Activated T-cell treated with anti-CD3 and anti-CD28 coated beads, Interleukin-2, amount 50 U/mL, for 72 hours (primary cell): ENCODE data around the gene ZNF71. TPM values are rescaled to one million over a fixed set of nuclear protein-coding genes. Genes with fewer than 3 reads are reported as not detected.

Experiments
- ATAC-seq, 2 donors: fragments of 150-1000 bp; cut with Tn5 transposase; replicated peaks in 1 of 2; 2 replicates each; pipeline ENCODE4 v1.10.0; 2021; ENCODE audit warnings: moderate library complexity in 2 of 2, mild to moderate bottlenecking in 1 of 2
- DNase-seq, 2 donors: peaks; one replicate each; pipeline ENCODE4 v3.0.0; 2021 to 2022; ENCODE audit warnings: mixed read lengths in 1 of 2
- H3K27ac Mint-ChIP-seq: one replicate; pipeline ENCODE4 v1.8.0; 2022; ENCODE audit warnings: mild to moderate bottlenecking, moderate library complexity, mixed read lengths
- H3K27me3 Mint-ChIP-seq: one replicate; pipeline ENCODE4 v1.8.0; 2022; ENCODE audit warnings: low read depth, mixed read lengths
- H3K36me3 Mint-ChIP-seq, 2 donors: one replicate each; pipeline ENCODE4 v1.8.0; 2022; ENCODE audit warnings: mixed read lengths in 2 of 2, mild to moderate bottlenecking in 1 of 2; ENCODE audit not compliant: insufficient read depth in 2 of 2
- H3K4me1 Mint-ChIP-seq: one replicate; pipeline ENCODE4 v1.8.0; 2022; ENCODE audit warnings: low read depth, mixed read lengths
- H3K4me3 Mint-ChIP-seq, 2 donors: one replicate each; pipeline ENCODE4 v1.8.0; 2022; ENCODE audit warnings: mild to moderate bottlenecking in 2 of 2, mixed read lengths in 2 of 2, moderate library complexity in 2 of 2
- H3K9me3 Mint-ChIP-seq, 2 donors: one replicate each; pipeline ENCODE4 v1.8.0; 2022; ENCODE audit warnings: mixed read lengths in 2 of 2
- total RNA-seq, 2 donors: library from RNA; stranded (reverse); gene quantifications; one replicate each; pipeline ENCODE4 v1.2.3, GENCODE V29; 2022

The ZNF71 gene
- total RNA-seq, 2 donors from 2014 or later, result 5.8 to 6.9 TPM

DNA sequence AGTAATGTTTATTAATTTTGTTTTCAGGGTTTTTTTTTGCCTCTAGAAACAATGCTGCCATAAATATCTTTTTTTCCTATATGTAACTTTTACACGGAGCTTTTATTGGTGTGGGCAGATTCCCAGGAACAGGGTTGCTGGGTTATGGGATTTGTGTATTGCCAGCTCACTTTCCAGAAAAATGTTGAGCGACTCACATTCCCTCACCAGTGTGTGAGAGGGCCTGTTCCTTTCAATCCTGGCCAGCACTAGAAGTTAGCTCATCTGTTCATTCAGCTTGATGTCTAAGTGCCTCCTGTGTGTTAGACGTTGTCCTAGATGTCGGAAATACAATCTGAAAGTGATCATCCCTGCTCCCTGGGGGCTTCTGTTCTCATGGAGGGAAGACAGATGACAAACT is 2.6 kb downstream of the ZNF71 start:
- H3K9me3 Mint-ChIP-seq, result peaks cover 15 to 21% of the 10 kb centered on the region in 2 donors
- H3K4me1 Mint-ChIP-seq, result peaks cover 24% of the 10 kb centered on the region
- no peak overlapping the region for H3K27ac Mint-ChIP-seq
- H3K27me3 Mint-ChIP-seq, result no peaks in the 10 kb centered on the region
- ATAC-seq (no peak), DNase-seq (no peak)
- peaks cover 34 to 55% of the 10 kb centered on the region in 2 donors for H3K36me3 Mint-ChIP-seq
- no peak overlapping the region for H3K4me3 Mint-ChIP-seq

DNA sequence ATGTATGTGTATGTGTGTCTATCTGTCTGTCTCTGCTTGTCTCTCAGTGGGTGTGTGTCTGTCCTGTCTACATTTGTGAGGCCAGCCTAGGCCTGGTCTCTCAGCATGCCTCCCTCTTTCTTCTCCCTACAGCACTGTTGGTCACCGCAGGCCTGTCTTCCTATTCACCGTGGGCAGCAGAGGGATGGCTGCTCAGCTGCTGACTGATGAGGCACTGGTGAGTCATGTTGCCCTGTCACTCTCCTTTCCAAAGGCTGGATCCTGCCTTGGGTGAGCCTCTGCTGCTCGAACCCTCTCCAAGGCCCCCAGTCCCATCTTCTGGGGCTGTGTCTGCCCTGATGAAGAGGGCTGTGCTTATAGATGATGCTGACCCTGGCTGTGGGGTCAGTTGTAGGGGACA is 6.3 kb downstream of the ZNF71 start:
- ATAC-seq (no peak), DNase-seq (no peak)
- Mint-ChIP-seq H3K4me3 (no peak overlapping the region), H3K27me3 (no peaks in the 10 kb centered on the region), H3K36me3 (peaks cover 35 to 60% of the 10 kb centered on the region in 2 donors), H3K9me3 (peaks cover 20 to 24% of the 10 kb centered on the region in 2 donors), H3K4me1 (peaks cover 7% of the 10 kb centered on the region), H3K27ac (no peak overlapping the region)

- Mint-ChIP-seq H3K4me3 (no peak overlapping the region), H3K9me3 (peaks cover 13 to 32% of the 10 kb centered on the region in 2 donors), H3K36me3 (peaks cover 45 to 59% of the 10 kb centered on the region in 2 donors), H3K27ac (no peak overlapping the region), H3K27me3 (no peaks in the 10 kb centered on the region), H3K4me1 (no peaks in the 10 kb centered on the region)
- no peak for DNase-seq
- ATAC-seq, result no peak
These were observed 8.7 kb downstream of the ZNF71 start for GRCh38 chr19:56603829-56604228.

DNA sequence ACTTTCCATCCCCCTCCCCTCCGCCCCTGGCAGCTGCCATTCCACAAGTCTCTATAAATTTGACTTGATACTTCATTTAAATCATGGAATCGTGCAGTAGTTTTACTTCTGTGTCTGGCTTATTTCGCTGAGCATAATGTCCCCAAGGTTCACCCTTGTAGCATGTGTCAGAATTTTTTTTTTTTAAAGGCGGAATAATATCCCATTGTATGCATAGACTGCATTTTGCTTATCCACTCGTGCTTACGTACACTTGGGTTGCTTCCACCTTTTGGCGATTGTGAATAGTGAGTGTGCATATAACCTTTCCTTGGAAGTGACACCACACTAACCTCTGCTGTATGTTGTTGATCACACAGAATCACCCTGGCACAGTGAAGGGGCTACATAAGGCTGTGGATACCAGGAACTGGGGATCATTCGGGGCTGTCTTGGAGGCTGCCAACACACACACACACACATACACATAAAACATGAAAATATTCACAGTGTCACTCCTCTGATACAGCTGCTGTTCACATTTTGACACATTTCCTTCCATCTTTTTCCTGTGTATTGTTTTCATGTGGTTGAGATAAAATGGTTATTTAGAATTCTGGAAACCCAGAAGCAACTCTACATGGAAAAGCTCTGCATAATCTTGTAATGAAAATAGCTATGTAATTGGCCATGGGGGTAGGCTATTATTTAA is 13.3 kb downstream of the ZNF71 start:
- ATAC-seq (no peak), DNase-seq (no peak)
- Mint-ChIP-seq H3K9me3 (peaks cover 12 to 38% of the 10 kb centered on the region in 2 donors), H3K27ac (no peak overlapping the region), H3K4me1 (no peaks in the 10 kb centered on the region), H3K36me3 (peaks cover 49 to 56% of the 10 kb centered on the region in 2 donors), H3K27me3 (no peaks in the 10 kb centered on the region), H3K4me3 (no peak overlapping the region)

- Mint-ChIP-seq H3K4me3 (no peak overlapping the region), H3K4me1 (no peaks in the 10 kb centered on the region), H3K36me3 (peaks cover 60 to 70% of the 10 kb centered on the region in 2 donors), H3K9me3 (peaks cover 14 to 52% of the 10 kb centered on the region in 2 donors), H3K27me3 (no peaks in the 10 kb centered on the region), H3K27ac (no peak overlapping the region)
- DNase-seq (no peak), ATAC-seq (no peak)
These were observed 16.2 kb downstream of the ZNF71 start for GRCh38 chr19:56611288-56611687.

- peaks cover 17 to 55% of the 10 kb centered on the region in 2 donors for H3K9me3 Mint-ChIP-seq
- DNase-seq (no peak), ATAC-seq (no peak)
- no peak overlapping the region for H3K4me3 Mint-ChIP-seq
- no peak overlapping the region for H3K27ac Mint-ChIP-seq
- no peaks in the 10 kb centered on the region for H3K27me3 Mint-ChIP-seq
- H3K36me3 Mint-ChIP-seq, result peaks cover 61 to 74% of the 10 kb centered on the region in 2 donors
- no peaks in the 10 kb centered on the region for H3K4me1 Mint-ChIP-seq
These were observed 17.6 kb downstream of the ZNF71 start for GRCh38 chr19:56612737-56613136.

GRCh38 chr19:56613639-56614038 is 18.5 kb downstream of the ZNF71 start:
- H3K4me1 Mint-ChIP-seq, result no peaks in the 10 kb centered on the region
- ATAC-seq (no peak), DNase-seq (no peak)
- peaks cover 64 to 75% of the 10 kb centered on the region in 2 donors for H3K36me3 Mint-ChIP-seq
- H3K9me3 Mint-ChIP-seq, result peaks cover 17 to 56% of the 10 kb centered on the region in 2 donors
- H3K27me3 Mint-ChIP-seq, result no peaks in the 10 kb centered on the region
- H3K4me3 Mint-ChIP-seq, result no peak overlapping the region
- no peak overlapping the region for H3K27ac Mint-ChIP-seq

DNA sequence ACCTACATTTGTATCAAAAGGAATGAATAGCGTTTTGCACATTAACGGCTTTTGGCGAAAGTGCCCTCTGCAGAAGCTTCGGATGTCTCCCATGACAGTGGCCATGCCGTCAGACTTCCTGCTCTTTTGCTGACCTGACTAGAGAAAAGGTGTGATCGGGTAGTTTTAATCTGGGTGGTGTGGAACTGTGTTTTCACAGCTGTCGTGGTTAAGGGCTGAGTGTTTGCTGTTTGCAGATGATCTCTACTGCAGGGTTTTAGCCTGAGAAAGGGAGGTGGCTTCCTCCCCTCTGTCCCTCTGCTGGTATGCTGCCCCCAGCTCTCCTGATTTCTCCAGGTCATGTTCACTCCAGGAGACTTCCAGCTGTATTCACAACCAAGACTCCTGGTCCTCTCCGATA is 22.4 kb downstream of the ZNF71 start:
- peaks cover 17 to 57% of the 10 kb centered on the region in 2 donors for H3K9me3 Mint-ChIP-seq
- H3K27ac Mint-ChIP-seq, result no peak overlapping the region
- H3K27me3 Mint-ChIP-seq, result no peaks in the 10 kb centered on the region
- no peak for DNase-seq
- H3K36me3 Mint-ChIP-seq, result peaks cover 62 to 71% of the 10 kb centered on the region in 2 donors
- H3K4me1 Mint-ChIP-seq, result no peaks in the 10 kb centered on the region
- no peak for ATAC-seq
- no peak overlapping the region for H3K4me3 Mint-ChIP-seq

DNA sequence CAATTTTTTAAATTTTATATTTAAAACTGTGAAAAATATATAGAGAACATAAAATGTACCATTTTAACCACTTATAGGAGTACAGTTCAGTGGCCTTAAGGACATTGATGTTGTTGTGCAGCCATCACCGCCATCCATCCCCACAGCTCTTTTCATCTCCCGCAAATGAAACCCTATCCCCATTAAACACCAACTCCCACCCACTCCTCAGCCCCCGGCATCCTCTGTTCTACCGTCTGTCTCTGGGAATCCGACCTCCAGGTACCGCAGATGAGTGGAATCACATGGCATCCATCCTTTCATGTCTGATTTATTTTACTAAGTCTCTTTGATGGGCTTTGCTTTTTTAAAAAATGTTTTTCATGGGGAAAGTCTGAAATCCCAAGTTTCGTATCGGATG is 24.0 kb downstream of the ZNF71 start:
- ATAC-seq (no peak), DNase-seq (no peak)
- no peak overlapping the region for H3K4me3 Mint-ChIP-seq
- H3K36me3 Mint-ChIP-seq, result peaks cover 58 to 68% of the 10 kb centered on the region in 2 donors
- no peaks in the 10 kb centered on the region for H3K4me1 Mint-ChIP-seq
- H3K27me3 Mint-ChIP-seq, result no peaks in the 10 kb centered on the region
- H3K9me3 Mint-ChIP-seq, result peaks cover 12 to 51% of the 10 kb centered on the region in 2 donors
- no peak overlapping the region for H3K27ac Mint-ChIP-seq

GRCh38 chr19:56622374-56622773 is 27.3 kb downstream of the ZNF71 start:
- H3K27me3 Mint-ChIP-seq, result no peaks in the 10 kb centered on the region
- no peaks in the 10 kb centered on the region for H3K4me1 Mint-ChIP-seq
- H3K4me3 Mint-ChIP-seq, result no peak overlapping the region
- no peak overlapping the region for H3K27ac Mint-ChIP-seq
- no peak for ATAC-seq
- peaks cover 45 to 55% of the 10 kb centered on the region in 2 donors for H3K36me3 Mint-ChIP-seq
- H3K9me3 Mint-ChIP-seq, result peaks cover 14 to 37% of the 10 kb centered on the region in 2 donors
- DNase-seq, result no peak

- Mint-ChIP-seq H3K27me3 (no peaks in the 10 kb centered on the region), H3K4me1 (no peaks in the 10 kb centered on the region), H3K36me3 (peaks cover 43 to 51% of the 10 kb centered on the region in 2 donors), H3K9me3 (peaks cover 14 to 37% of the 10 kb centered on the region in 2 donors), H3K27ac (no peak overlapping the region), H3K4me3 (no peak overlapping the region)
- DNase-seq, result no peak
- no peak for ATAC-seq
These were observed 27.9 kb downstream of the ZNF71 start for GRCh38 chr19:56623006-56623405.

DNA sequence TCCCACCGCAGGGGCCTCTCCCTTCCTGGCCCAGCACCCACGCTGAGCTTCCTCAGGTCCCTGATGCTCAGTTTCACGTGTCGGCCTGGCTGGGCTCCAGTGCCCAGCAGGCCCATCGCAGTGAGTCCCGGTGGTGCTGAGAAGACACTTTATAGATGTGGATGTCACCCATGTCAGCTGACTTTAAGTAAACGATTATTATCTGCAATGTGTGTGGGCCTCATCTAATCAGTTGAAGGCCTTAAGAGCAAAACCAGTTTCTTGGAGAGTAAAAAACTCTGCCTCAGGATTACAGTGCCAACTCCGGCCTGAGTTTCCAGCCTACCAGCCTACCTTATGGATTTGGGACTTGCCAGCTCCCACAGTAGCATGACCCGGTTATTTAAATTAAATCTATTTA is 30.6 kb downstream of the ZNF71 start:
- Mint-ChIP-seq H3K9me3 (peaks cover 16 to 34% of the 10 kb centered on the region in 2 donors), H3K4me1 (no peaks in the 10 kb centered on the region), H3K36me3 (peaks cover 31 to 46% of the 10 kb centered on the region in 2 donors), H3K4me3 (no peak overlapping the region), H3K27ac (no peak overlapping the region), H3K27me3 (no peaks in the 10 kb centered on the region)
- ATAC-seq (no peak), DNase-seq (no peak)

GRCh38 chr19:56633021-56633420 is 37.9 kb downstream of the ZNF71 start:
- Mint-ChIP-seq H3K4me3 (no peak overlapping the region), H3K9me3 (peaks cover 23 to 24% of the 10 kb centered on the region in 2 donors), H3K27ac (no peak overlapping the region), H3K27me3 (no peaks in the 10 kb centered on the region), H3K36me3 (peaks cover 22 to 25% of the 10 kb centered on the region in 2 donors), H3K4me1 (no peaks in the 10 kb centered on the region)
- DNase-seq (no peak), ATAC-seq (no peak)
